ENCODE data around the gene RBM47.
A peak's percentile ranks its signal among the peaks of the same experiment; 100 is the strongest.

DNA sequence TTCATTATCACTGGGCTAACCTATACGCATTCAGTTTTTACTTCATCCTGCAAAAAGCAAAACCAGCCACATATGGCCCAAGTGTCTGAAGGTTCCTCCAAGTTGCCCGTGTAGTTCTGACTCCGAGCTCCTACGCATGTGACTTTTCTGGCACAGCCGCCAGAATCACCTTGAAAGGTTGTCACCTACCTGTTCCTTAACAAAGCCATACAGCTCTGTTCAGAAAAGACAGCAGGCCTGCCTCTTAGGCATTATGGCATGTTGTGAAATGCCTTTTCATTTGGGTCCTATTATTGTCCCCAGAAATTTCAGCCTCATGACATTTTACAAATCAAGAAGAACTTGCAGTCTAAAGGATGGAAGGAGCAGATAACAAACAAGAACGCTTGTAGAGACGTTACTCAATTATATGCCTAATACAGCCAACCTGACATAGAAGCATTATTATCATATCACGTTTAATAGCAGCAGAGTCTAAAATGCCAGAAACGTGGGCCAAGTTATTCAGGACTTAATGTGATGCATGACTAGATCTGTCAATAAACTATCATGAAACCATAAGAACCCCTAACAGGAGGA lies 118.5 kb downstream of the RBM47 start:
- peak; percentile 87 for TF ChIP-seq EP300 (conservative IDR thresholded peaks at IDR 0.05; ENCODE audit: poor library complexity, severe bottlenecking)
- no peak for TF ChIP-seq MXI1 (conservative IDR thresholded peaks at IDR 0.05; ENCODE audit: poor library complexity, severe bottlenecking)

Data from neural cell (in vitro differentiated cells).